Erythroblast (primary cell): Measurements from ENCODE around the gene ZIC2.

ENCODE experiments used
- GATA1 ChIP-seq: IDR thresholded peaks from 2 replicates; pipeline ENCODE4 v1.6.1; 2011; ENCODE audit warnings: low read depth, mild to moderate bottlenecking, control low read depth, low read length, moderate library complexity
- POLR2A ChIP-seq: IDR thresholded peaks from 2 replicates; pipeline ENCODE4 v1.6.1; 2011; ENCODE audit warnings: mild to moderate bottlenecking, low read length

DNA sequence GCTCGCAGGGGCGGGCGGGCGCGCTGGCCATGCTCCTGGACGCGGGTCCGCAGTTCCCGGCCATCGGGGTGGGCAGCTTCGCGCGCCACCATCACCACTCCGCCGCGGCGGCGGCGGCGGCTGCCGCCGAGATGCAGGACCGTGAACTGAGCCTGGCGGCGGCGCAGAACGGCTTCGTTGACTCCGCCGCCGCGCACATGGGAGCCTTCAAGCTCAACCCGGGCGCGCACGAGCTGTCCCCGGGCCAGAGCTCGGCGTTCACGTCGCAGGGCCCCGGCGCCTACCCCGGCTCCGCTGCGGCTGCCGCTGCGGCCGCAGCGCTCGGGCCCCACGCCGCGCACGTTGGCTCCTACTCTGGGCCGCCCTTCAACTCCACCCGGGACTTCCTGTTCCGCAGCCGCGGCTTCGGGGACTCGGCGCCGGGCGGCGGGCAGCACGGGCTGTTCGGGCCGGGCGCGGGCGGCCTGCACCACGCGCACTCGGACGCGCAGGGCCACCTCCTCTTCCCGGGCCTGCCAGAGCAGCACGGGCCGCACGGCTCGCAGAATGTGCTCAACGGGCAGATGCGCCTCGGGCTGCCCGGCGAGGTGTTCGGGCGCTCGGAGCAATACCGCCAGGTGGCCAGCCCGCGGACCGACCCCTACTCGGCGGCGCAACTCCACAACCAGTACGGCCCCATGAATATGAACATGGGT lies 599 bp downstream of the ZIC2 start:
- TF ChIP-seq POLR2A, result no peak
- TF ChIP-seq GATA1, result no peak
